ENCODE measurements around the gene RPS14.
A peak's percentile ranks its signal among the peaks of the same experiment; 100 is the strongest.

The RPS14 gene

DNA sequence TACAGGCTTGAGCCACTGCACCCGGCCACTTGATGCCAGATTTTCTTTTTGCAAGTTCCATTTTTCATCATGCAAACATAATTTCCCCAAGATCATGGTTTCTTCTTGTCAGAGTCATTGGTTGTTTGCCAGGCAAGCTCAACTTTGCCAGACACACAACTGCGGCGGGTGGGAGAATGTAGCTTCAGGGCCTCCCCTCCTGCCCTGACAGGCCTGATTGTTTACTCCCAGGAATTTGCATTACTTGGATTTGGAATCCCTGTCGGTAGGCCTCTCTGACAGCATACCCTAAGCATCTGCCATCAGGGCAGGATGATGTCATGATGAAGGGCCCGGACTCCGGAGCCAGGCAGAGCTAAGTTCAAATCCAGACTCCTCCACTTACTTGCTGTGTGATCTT lies 15.1 kb downstream of the RPS14 start:
- Histone ChIP-seq H3K4ac (ENCODE audit: low read depth, low read length) (no peak overlapping the region), H3K4me2 (ENCODE audit: low read length) (no peak overlapping the region), H2BK120ac (ENCODE audit: insufficient read depth, low read length, poor library complexity) (no peak overlapping the region), H2AFZ (ENCODE audit: insufficient read depth, low read length, poor library complexity) (no peak overlapping the region), H4K8ac (ENCODE audit: low read depth, low read length) (no peak overlapping the region), H2AK5ac (ENCODE audit: low read length) (no peak overlapping the region), H3K79me1 (ENCODE audit: low read length) (no peaks in the 10 kb centered on the region), H3K23ac (ENCODE audit: low read length) (no peak overlapping the region), H4K12ac (ENCODE audit: low read depth, low read length) (no peak overlapping the region), H4K91ac (ENCODE audit: low read depth, low read length) (no peak overlapping the region), H3K9ac (ENCODE audit: low read length) (no peak overlapping the region), H3K27me3 (ENCODE audit: insufficient read depth, low read length) (no peaks in the 10 kb centered on the region), H3K14ac (ENCODE audit: low read length) (no peak overlapping the region), H3K4me1 (ENCODE audit: control insufficient read depth in 1 of 2, insufficient read depth in 2 of 2, low read length in 2 of 2) (peaks cover 0 to 4% of the 10 kb centered on the region in 2 experiments), H3K18ac (ENCODE audit: low read length) (no peak overlapping the region), H3K27ac (ENCODE audit: low read depth, low read length) (no peak overlapping the region), H3K36me3 (ENCODE audit: control insufficient read depth in 1 of 2, insufficient read depth in 2 of 2, low read length in 2 of 2) (no peaks in the 10 kb centered on the region), H2BK5ac (ENCODE audit: low read depth, low read length, poor library complexity) (no peak overlapping the region), H3K9me3 (ENCODE audit: insufficient read depth, low read depth, low read length) (no peaks in the 10 kb centered on the region), H3K79me2 (ENCODE audit: control insufficient read depth, insufficient read depth, low read length, poor library complexity) (no peaks in the 10 kb centered on the region), H2BK12ac (ENCODE audit: low read length) (no peak overlapping the region), H3K4me3 (ENCODE audit: low read depth, low read length) (no peak overlapping the region)
- DNase-seq: peak; percentile 88 to 93
- WGBS (ENCODE audit: extremely low coverage, insufficient coverage, insufficient read length): no CpG with 5 or more reads among the region's 6 CpGs

DNA sequence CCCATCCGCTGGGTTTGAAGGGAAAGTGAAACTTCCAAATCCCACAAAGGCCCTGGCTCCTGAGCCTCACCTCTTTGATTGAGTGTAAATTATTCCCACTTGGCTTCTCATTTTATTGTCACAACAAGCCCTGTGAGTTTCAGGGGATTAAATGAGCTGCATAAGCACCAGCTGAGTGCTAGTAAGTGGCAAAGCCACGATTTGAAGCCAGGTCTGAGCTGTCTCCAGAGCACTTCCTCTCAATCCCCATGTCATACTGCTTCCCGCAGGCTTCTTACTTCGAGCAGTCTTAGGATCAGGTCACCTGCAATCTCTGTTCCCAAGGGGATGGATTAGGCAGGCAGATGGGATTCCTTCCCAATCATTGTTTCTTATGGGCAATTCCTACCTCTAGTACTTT lies 18.0 kb downstream of the RPS14 start:
- Histone ChIP-seq H2AK5ac (ENCODE audit: low read length) (no peak overlapping the region), H3K79me1 (ENCODE audit: low read length) (no peaks in the 10 kb centered on the region), H3K36me3 (ENCODE audit: control insufficient read depth in 1 of 2, insufficient read depth in 2 of 2, low read length in 2 of 2) (no peaks in the 10 kb centered on the region), H3K4ac (ENCODE audit: low read depth, low read length) (no peak overlapping the region), H2BK120ac (ENCODE audit: insufficient read depth, low read length, poor library complexity) (no peak overlapping the region), H4K12ac (ENCODE audit: low read depth, low read length) (no peak overlapping the region), H3K4me2 (ENCODE audit: low read length) (no peak overlapping the region), H4K8ac (ENCODE audit: low read depth, low read length) (no peak overlapping the region), H3K27ac (ENCODE audit: low read depth, low read length) (no peak overlapping the region), H3K4me1 (ENCODE audit: control insufficient read depth in 1 of 2, insufficient read depth in 2 of 2, low read length in 2 of 2) (peaks cover 4% of the 10 kb centered on the region in 2 experiments), H3K9me3 (ENCODE audit: insufficient read depth, low read depth, low read length) (no peaks in the 10 kb centered on the region), H3K18ac (ENCODE audit: low read length) (no peak overlapping the region), H2AFZ (ENCODE audit: insufficient read depth, low read length, poor library complexity) (no peak overlapping the region), H3K4me3 (ENCODE audit: low read depth, low read length) (no peak overlapping the region), H3K27me3 (ENCODE audit: insufficient read depth, low read length) (no peaks in the 10 kb centered on the region), H3K79me2 (ENCODE audit: control insufficient read depth, insufficient read depth, low read length, poor library complexity) (no peaks in the 10 kb centered on the region), H4K91ac (ENCODE audit: low read depth, low read length) (no peak overlapping the region), H3K14ac (ENCODE audit: low read length) (no peak overlapping the region), H3K9ac (ENCODE audit: low read length) (no peak overlapping the region), H3K23ac (ENCODE audit: low read length) (no peak overlapping the region), H2BK5ac (ENCODE audit: low read depth, low read length, poor library complexity) (no peak overlapping the region), H2BK12ac (ENCODE audit: low read length) (no peak overlapping the region)
- no peak for DNase-seq
- whole genome bisulfite sequencing (ENCODE audit: extremely low coverage, insufficient coverage, insufficient read length): no CpG with 5 or more reads among the region's 4 CpGs

DNA sequence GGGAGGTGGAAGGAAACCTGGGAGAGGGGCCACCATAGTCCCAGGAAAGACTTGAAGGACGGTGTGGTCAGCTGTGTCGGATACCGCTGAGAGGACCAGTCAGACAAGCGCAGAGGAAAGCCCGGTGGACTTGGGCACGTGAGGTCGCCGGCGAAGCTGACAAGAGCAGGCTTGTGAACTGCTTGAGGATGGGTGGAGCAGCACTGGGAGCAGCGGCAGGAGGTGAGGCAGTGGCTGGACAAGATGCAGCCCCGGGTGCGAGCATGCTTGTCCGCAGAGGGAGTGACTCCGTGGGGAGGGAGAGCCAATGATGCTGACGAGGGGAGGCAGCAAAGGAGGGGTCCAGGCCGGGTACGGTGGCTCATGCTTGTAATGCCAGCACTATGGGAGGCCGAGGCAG lies 18.5 kb downstream of the RPS14 start:
- no peak for DNase-seq
- Histone ChIP-seq H3K36me3 (ENCODE audit: control insufficient read depth in 1 of 2, insufficient read depth in 2 of 2, low read length in 2 of 2) (no peaks in the 10 kb centered on the region), H3K4ac (ENCODE audit: low read depth, low read length) (no peak overlapping the region), H2BK5ac (ENCODE audit: low read depth, low read length, poor library complexity) (no peak overlapping the region), H3K18ac (ENCODE audit: low read length) (no peak overlapping the region), H3K9me3 (ENCODE audit: insufficient read depth, low read depth, low read length) (no peaks in the 10 kb centered on the region), H2AFZ (ENCODE audit: insufficient read depth, low read length, poor library complexity) (no peak overlapping the region), H2BK120ac (ENCODE audit: insufficient read depth, low read length, poor library complexity) (no peak overlapping the region), H3K23ac (ENCODE audit: low read length) (no peak overlapping the region), H3K14ac (ENCODE audit: low read length) (no peak overlapping the region), H3K27me3 (ENCODE audit: insufficient read depth, low read length) (no peaks in the 10 kb centered on the region), H3K79me1 (ENCODE audit: low read length) (no peaks in the 10 kb centered on the region), H4K91ac (ENCODE audit: low read depth, low read length) (no peak overlapping the region), H3K4me1 (ENCODE audit: control insufficient read depth in 1 of 2, insufficient read depth in 2 of 2, low read length in 2 of 2) (peaks cover 4% of the 10 kb centered on the region in 2 experiments), H2BK12ac (ENCODE audit: low read length) (no peak overlapping the region), H3K4me3 (ENCODE audit: low read depth, low read length) (no peak overlapping the region), H4K12ac (ENCODE audit: low read depth, low read length) (no peak overlapping the region), H3K79me2 (ENCODE audit: control insufficient read depth, insufficient read depth, low read length, poor library complexity) (no peaks in the 10 kb centered on the region), H4K8ac (ENCODE audit: low read depth, low read length) (no peak overlapping the region), H3K9ac (ENCODE audit: low read length) (no peak overlapping the region), H2AK5ac (ENCODE audit: low read length) (no peak overlapping the region), H3K4me2 (ENCODE audit: low read length) (no peak overlapping the region), H3K27ac (ENCODE audit: low read depth, low read length) (no peak overlapping the region)
- no CpG with 5 or more reads among the region's 18 CpGs for WGBS (ENCODE audit: extremely low coverage, insufficient coverage, insufficient read length)

DNA sequence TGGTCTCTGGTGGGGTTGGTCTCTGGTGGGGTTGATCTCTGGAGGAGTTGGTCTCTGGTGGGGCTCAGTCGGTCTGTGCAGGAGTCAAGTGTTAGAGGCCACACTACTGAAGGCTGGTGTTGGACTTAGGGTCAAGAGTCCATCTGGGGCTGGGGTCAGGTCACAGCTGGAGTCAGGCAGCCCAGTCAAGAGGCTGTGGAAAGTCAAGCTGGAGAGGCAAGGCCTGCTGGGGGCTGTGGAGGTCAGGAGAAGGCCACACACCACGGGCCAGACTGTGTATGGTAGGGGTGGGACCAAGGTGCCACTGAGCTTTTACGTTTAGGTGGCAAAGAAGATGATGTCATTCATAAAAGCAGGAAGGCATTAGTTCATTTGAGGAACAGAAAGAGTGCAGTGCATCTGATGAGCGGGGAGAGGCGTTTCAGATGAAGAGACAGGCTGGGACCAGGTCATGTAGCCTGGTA lies 20.1 kb downstream of the RPS14 start:
- Histone ChIP-seq H3K4me3 (ENCODE audit: low read depth, low read length) (no peak overlapping the region), H2AFZ (ENCODE audit: insufficient read depth, low read length, poor library complexity) (no peak overlapping the region), H2AK5ac (ENCODE audit: low read length) (no peak overlapping the region), H3K18ac (ENCODE audit: low read length) (no peak overlapping the region), H4K8ac (ENCODE audit: low read depth, low read length) (no peak overlapping the region), H3K79me1 (ENCODE audit: low read length) (no peaks in the 10 kb centered on the region), H3K27me3 (ENCODE audit: insufficient read depth, low read length) (no peaks in the 10 kb centered on the region), H3K23ac (ENCODE audit: low read length) (no peak overlapping the region), H2BK12ac (ENCODE audit: low read length) (no peak overlapping the region), H3K79me2 (ENCODE audit: control insufficient read depth, insufficient read depth, low read length, poor library complexity) (no peaks in the 10 kb centered on the region), H4K91ac (ENCODE audit: low read depth, low read length) (no peak overlapping the region), H3K4me1 (ENCODE audit: control insufficient read depth in 1 of 2, insufficient read depth in 2 of 2, low read length in 2 of 2) (peaks cover 0 to 4% of the 10 kb centered on the region in 2 experiments), H3K36me3 (ENCODE audit: control insufficient read depth in 1 of 2, insufficient read depth in 2 of 2, low read length in 2 of 2) (no peaks in the 10 kb centered on the region), H2BK120ac (ENCODE audit: insufficient read depth, low read length, poor library complexity) (no peak overlapping the region), H3K9ac (ENCODE audit: low read length) (no peak overlapping the region), H3K4me2 (ENCODE audit: low read length) (no peak overlapping the region), H4K12ac (ENCODE audit: low read depth, low read length) (no peak overlapping the region), H3K14ac (ENCODE audit: low read length) (no peak overlapping the region), H3K27ac (ENCODE audit: low read depth, low read length) (no peak overlapping the region), H3K4ac (ENCODE audit: low read depth, low read length) (no peak overlapping the region), H3K9me3 (ENCODE audit: insufficient read depth, low read depth, low read length) (no peaks in the 10 kb centered on the region), H2BK5ac (ENCODE audit: low read depth, low read length, poor library complexity) (no peak overlapping the region)
- no peak for DNase-seq
- no CpG with 5 or more reads among the region's 5 CpGs for WGBS (ENCODE audit: extremely low coverage, insufficient coverage, insufficient read length)

Data from trophoblast cell (in vitro differentiated cells and primary cell).